Fibroblast of upper back skin (primary cell): ENCODE data around the gene KRTAP12-4.
"Not testable (repeated sequence)": the region's sequence is repeated elsewhere in the genome, so short reads cannot be mapped to it uniquely, and the experiment has no call there.

Experiments used
- DNase-seq: peaks from one replicate; pipeline ENCODE4 v3.0.0-alpha.2; 2013

The KRTAP12-4 gene

GRCh38 chr21:44654576-44655175 lies at the start of gene KRTAP12-4:
TSS of gene KRTAP12-4 (minus strand) at chr21:44654659. CDS start at chr21:44654614, 45 bp downstream.
- DNase-seq: no peak

- no peak for DNase-seq
Observed at GRCh38 chr21:44703731-44704635, 49.5 kb upstream of the KRTAP12-4 start.

GRCh38 chr21:44702973-44703730 lies 48.7 kb upstream of the KRTAP12-4 start:
- no peak for DNase-seq

DNA sequence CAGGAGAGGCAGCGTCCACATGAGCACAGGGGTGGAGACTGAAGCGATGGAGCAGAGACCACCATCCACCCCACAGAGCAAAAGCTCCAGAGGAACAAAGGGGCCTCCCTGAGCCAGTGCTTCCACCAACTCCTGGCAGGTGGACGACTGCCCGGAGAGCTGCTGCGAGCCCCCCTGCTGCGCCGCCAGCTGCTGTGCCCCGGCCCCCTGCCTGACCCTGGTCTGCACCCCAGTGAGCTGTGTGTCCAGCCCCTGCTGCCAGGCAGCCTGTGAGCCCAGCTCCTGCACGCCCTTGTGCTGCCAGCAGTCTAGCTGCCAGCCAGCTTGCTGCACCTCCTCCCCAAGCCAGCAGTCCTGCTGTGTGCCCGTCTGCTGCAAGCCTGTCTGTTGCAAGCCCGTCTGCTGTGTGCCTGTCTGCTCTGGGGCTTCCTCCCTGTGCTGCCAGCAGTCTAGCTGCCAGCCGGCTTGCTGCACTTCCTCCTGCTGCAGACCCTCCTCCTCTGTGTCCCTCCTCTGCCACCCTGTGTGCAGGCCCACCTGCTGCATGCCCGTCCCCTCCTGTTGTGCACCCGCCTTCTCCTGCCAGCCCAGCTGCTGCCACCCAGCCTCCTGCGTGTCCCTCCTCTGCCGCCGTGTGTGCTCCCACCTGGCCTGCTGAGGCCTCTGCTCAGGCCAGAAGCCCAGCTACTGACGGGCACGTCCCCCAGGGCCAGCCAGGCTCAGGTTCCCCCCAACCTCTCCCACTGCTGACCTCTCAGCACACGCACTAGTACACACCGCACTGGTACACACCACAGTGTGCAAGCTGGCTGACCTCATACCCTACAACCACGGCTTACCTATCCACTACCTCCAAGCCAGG lies 47.9 kb upstream of the KRTAP12-4 start:
- no peak for DNase-seq

GRCh38 chr21:44701541-44701940 lies 47.1 kb upstream of the KRTAP12-4 start:
- no peak for DNase-seq

DNA sequence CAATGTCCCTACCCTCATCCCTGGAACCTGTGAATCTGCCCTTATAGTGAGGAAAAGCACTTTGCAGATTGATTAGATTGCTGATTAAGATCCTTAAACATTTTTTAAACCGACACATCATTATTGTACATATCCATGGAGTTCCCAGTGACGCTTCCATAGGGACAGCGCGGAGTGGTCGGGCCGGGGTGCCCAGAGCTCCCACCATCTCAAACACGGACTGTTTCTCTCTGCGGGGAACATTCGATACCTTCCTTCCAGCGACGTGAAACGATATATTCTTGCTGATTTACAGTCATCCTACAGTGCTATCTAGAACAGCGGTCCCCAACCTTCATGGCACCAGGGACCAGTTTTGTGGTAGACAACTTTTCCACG lies 46.6 kb upstream of the KRTAP12-4 start:
- no peak for DNase-seq

- DNase-seq: no peak
Observed at GRCh38 chr21:44700101-44701022, 45.9 kb upstream of the KRTAP12-4 start.

GRCh38 chr21:44699502-44700001 lies 45.1 kb upstream of the KRTAP12-4 start:
- no peak for DNase-seq

DNA sequence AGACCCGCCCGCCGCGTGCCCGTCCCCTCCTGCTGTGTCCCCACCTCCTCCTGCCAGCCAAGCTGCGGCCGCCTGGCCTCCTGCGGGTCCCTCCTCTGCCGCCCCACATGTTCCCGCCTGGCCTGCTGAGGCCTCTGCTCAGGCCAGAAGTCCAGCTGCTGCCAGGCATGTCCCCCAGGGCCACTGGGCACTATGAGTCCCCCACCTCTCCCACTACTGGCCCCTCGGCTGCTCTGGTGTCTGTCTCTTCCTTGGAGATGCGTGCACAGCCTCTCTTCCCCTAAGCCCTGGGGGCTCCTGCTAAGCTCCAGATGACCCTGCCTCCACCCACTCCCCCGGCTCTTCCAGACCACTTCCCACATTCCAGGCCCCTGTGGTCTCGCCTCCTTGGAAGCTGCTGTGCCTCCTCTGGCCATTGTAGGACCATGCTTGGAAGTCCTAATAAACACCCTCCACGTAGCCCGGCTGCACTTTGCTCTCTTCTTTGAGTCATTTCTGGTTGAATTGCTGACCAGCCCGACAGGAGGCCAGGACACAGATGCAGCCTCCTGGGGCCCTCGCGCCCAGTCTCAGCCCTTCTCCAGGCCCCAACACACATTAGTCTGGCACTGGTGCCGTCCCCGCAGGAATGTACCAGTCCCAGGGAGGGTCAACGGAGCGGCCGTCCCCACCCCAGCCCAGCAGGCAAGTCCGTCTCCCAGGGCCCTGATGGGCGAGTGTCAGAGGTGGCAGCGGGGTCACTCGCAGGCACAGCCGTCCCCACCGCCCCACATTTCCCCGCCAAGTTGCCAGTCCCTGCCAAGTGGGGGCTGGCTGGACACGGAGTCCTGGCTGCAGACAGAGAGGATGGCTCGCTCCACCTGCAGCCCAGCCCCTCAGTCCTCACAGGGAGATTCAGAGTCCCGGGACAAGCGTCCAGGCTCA lies 43.6 kb upstream of the KRTAP12-4 start:
- DNase-seq: no peak

DNA sequence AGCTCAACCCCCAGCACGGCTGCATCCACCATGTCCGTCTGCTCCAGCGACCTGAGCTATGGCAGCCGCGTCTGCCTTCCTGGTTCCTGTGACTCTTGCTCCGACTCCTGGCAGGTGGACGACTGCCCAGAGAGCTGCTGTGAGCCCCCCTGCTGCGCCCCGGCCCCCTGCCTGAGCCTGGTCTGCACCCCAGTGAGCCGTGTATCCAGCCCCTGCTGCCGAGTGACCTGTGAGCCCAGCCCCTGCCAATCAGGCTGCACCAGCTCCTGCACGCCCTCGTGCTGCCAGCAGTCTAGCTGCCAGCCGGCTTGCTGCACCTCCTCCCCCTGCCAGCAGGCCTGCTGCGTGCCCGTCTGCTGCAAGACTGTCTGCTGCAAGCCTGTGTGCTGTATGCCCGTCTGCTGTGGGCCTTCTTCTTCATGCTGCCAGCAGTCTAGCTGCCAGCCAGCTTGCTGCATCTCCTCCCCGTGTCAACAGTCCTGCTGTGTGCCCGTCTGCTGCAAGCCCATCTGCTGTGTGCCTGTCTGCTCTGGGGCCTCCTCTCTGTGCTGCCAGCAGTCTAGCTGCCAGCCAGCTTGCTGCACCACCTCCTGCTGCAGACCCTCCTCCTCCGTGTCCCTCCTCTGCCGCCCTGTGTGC lies 42.8 kb upstream of the KRTAP12-4 start, which contains the start of gene KRTAP10-12:
KRTAP10-12 (plus strand) TSS at position 1 of the 639 bp plus-strand sequence; CDS start at position 31, 30 bp downstream.
- not testable (repeated sequence) for DNase-seq

- no peak for DNase-seq
Observed at GRCh38 chr21:44696572-44696971, 42.1 kb upstream of the KRTAP12-4 start.

DNA sequence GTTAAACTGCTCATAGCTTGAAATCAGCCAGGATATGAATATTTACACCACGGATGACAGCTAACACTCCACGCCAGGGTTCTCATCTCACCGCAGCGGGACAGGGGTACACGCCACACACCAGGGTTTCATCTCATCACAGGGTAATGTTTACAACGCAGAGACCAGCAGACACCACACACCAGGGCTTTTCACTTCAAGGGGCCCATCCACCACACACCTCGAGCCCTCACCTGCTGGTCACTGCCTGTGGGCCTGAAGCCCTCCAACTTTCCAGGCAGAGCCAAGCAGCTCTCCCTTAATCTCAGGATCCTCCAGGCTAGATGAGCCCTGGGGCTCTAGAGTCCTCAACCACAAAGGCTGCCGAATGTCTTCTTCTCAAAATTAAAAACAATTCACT lies 41.2 kb upstream of the KRTAP12-4 start:
- DNase-seq: no peak

DNA sequence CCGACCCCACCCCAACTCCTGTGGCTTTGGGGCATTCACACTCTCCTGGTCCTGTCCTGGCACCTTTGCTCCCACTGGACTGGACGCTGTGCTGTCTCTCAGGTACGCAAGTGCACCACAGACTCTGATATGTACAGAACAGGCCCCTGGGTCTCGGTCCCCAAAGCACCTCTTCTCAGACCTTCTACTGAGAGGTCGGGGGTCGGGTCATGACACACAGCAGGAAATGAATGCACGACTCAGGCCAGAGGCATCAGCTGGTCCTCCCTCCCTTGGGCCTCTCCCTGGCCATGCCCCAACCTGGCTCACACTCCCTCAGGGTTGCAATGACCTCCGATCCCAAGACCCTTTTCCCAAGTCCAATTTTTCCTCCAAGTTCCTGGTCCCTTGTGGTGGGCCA lies 40.7 kb upstream of the KRTAP12-4 start:
- DNase-seq: no peak

- DNase-seq: no peak
Observed at GRCh38 chr21:44694776-44695175, 40.3 kb upstream of the KRTAP12-4 start.

- no peak for DNase-seq
Observed at GRCh38 chr21:44692798-44693512, 38.5 kb upstream of the KRTAP12-4 start.

- no peak for DNase-seq
Observed at GRCh38 chr21:44691686-44692085, 37.2 kb upstream of the KRTAP12-4 start.

DNA sequence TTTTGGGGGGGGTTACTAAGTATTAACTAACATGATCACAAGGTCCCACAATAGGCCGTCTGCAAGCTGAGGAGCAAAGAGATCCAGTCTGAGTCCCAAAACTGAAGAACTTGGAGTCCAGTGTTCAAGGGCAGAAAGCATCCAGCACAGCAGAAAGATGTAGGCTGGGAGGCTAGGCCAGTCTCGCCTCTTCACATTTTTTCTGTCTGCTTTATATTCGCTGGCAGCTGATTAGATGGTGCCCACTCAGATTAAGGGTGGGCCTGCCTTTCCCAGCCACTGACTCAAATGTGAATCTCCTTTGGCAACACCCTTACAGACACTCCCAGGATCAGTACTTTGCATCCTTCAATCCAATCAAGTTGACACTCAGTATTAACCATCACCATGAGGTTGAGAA lies 35.3 kb upstream of the KRTAP12-4 start:
- not testable (repeated sequence) for DNase-seq

DNA sequence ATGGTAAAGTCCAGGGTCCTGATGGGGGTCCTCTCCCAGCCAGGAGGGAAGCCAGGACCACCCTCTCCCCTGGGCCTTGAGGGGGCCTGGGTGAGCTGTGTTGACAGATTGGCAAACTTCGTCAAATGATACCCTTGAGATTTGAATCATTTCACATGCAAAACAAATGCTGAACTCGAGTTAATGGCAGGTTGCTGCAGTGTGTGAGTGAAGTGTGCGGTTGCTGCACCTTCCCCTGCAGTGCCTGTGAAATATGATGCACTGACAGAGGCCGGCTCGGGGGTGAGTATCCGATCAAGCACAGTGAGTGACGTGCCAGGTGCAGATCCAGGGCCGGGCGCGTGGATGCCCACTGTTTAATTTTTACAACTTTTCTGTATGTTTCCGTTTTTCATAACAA lies 33.2 kb upstream of the KRTAP12-4 start:
- no peak for DNase-seq
